Trophoblast cell (in vitro differentiated cells and primary cell): ENCODE data around the gene SIK3.

Experiments
- DNase-seq, 2 donors: peaks; one replicate each; pipeline ENCODE4 v3.0.0-alpha.2; 2016
- H2AFZ ChIP-seq: 2 replicates; pipeline ENCODE4 v1.6.1; 2013; ENCODE audit warnings: low read length, moderate library complexity, mild to moderate bottlenecking; ENCODE audit not compliant: insufficient read depth, poor library complexity
- H2AK5ac ChIP-seq: 2 replicates; pipeline ENCODE4 v1.6.1; 2013; ENCODE audit warnings: mild to moderate bottlenecking, low read length
- H2BK120ac ChIP-seq: 2 replicates; pipeline ENCODE4 v1.6.1; 2013; ENCODE audit warnings: low read length, mild to moderate bottlenecking, moderate library complexity; ENCODE audit not compliant: insufficient read depth, poor library complexity
- H2BK12ac ChIP-seq: 2 replicates; pipeline ENCODE4 v1.6.1; 2013; ENCODE audit warnings: mild to moderate bottlenecking, low read length, moderate library complexity
- H2BK5ac ChIP-seq: 2 replicates; pipeline ENCODE4 v1.6.1; 2013; ENCODE audit warnings: low read length, low read depth, moderate library complexity, mild to moderate bottlenecking; ENCODE audit not compliant: poor library complexity
- H3K14ac ChIP-seq: 2 replicates; pipeline ENCODE4 v1.6.1; 2013; ENCODE audit warnings: mild to moderate bottlenecking, low read length
- H3K18ac ChIP-seq: 2 replicates; pipeline ENCODE4 v1.6.1; 2013; ENCODE audit warnings: mild to moderate bottlenecking, low read length
- H3K23ac ChIP-seq: 2 replicates; pipeline ENCODE4 v1.6.1; 2013; ENCODE audit warnings: low read length
- H3K27ac ChIP-seq: 2 replicates; pipeline ENCODE4 v1.5.1; 2013; ENCODE audit warnings: low read depth, mild to moderate bottlenecking, inconsistent platforms, low read length, moderate library complexity
- H3K27me3 ChIP-seq: 2 replicates; pipeline ENCODE4 v1.6.1; 2013; ENCODE audit warnings: inconsistent platforms, mild to moderate bottlenecking, low read length, moderate library complexity; ENCODE audit not compliant: insufficient read depth
- H3K36me3 ChIP-seq, 2 experiments: 1 replicate in 1 of 2; 2 replicates in 1 of 2; pipeline ENCODE4 v1.6.1; 2013; ENCODE audit warnings: low read length in 2 of 2, mild to moderate bottlenecking in 2 of 2, moderate library complexity in 1 of 2; ENCODE audit not compliant: insufficient read depth in 2 of 2, control insufficient read depth in 1 of 2
- H3K4ac ChIP-seq: 2 replicates; pipeline ENCODE4 v1.6.1; 2013; ENCODE audit warnings: low read depth, mild to moderate bottlenecking, low read length, moderate library complexity
- H3K4me1 ChIP-seq, 2 experiments: 1 replicate in 1 of 2; 2 replicates in 1 of 2; pipeline ENCODE4 v1.6.1; 2013; ENCODE audit warnings: low read length in 2 of 2, mild to moderate bottlenecking in 2 of 2, moderate library complexity in 1 of 2; ENCODE audit not compliant: insufficient read depth in 2 of 2, control insufficient read depth in 1 of 2
- H3K4me2 ChIP-seq: 2 replicates; pipeline ENCODE4 v1.6.1; 2013; ENCODE audit warnings: inconsistent platforms, mild to moderate bottlenecking, low read length, moderate library complexity
- H3K4me3 ChIP-seq: 2 replicates; pipeline ENCODE4 v1.5.1; 2013; ENCODE audit warnings: mild to moderate bottlenecking, low read depth, low read length, inconsistent platforms
- H3K79me1 ChIP-seq: one replicate; pipeline ENCODE4 v1.6.1; 2013; ENCODE audit warnings: low read length
- H3K79me2 ChIP-seq: 2 replicates; pipeline ENCODE4 v1.6.1; 2013; ENCODE audit warnings: low read length, mild to moderate bottlenecking; ENCODE audit not compliant: control insufficient read depth, insufficient read depth, poor library complexity
- H3K9ac ChIP-seq: 2 replicates; pipeline ENCODE4 v1.6.1; 2013; ENCODE audit warnings: mild to moderate bottlenecking, low read length
- H3K9me3 ChIP-seq: 2 replicates; pipeline ENCODE4 v1.6.1; 2013; ENCODE audit warnings: low read depth, mild to moderate bottlenecking, control low read depth, inconsistent platforms, low read length; ENCODE audit not compliant: insufficient read depth
- H4K12ac ChIP-seq: 2 replicates; pipeline ENCODE4 v1.6.1; 2013; ENCODE audit warnings: low read depth, mild to moderate bottlenecking, low read length, moderate library complexity
- H4K8ac ChIP-seq: 2 replicates; pipeline ENCODE4 v1.6.1; 2013; ENCODE audit warnings: low read depth, mild to moderate bottlenecking, low read length, moderate library complexity
- H4K91ac ChIP-seq: one replicate; pipeline ENCODE4 v1.6.1; 2013; ENCODE audit warnings: low read depth, mild to moderate bottlenecking, low read length, moderate library complexity
- WGBS: extraction: QIAGEN DNeasy Blood & Tissue Kit; methylation state at CpG from one replicate; pipeline ENCODE4 v1.1.7; 2013; ENCODE audit warnings: missing lambda C conversion rate; ENCODE audit not compliant: insufficient read length, insufficient coverage; ENCODE audit errors: extremely low coverage; 5-methylcytosine and 5-hydroxymethylcytosine counted together

Gene SIK3

GRCh38 chr11:116812109-116812508 lies 286.1 kb downstream of the SIK3 start:
- no peak overlapping the region for H4K91ac ChIP-seq
- H3K27ac ChIP-seq: no peak overlapping the region
- no peak overlapping the region for H3K9ac ChIP-seq
- H3K4me1 ChIP-seq: no peaks in the 10 kb centered on the region
- H3K23ac ChIP-seq: no peak overlapping the region
- no peak overlapping the region for H2AK5ac ChIP-seq
- peaks cover 2% of the 10 kb centered on the region for H3K9me3 ChIP-seq
- H4K12ac ChIP-seq: no peak overlapping the region
- no peak overlapping the region for H3K4me3 ChIP-seq
- H3K18ac ChIP-seq: no peak overlapping the region
- no peak overlapping the region for H2AFZ ChIP-seq
- no peak for DNase-seq
- no peak overlapping the region for H4K8ac ChIP-seq
- no peaks in the 10 kb centered on the region for H3K27me3 ChIP-seq
- no peak overlapping the region for H2BK120ac ChIP-seq
- WGBS: no CpG with 5 or more reads among the region's 4 CpGs
- no peak overlapping the region for H3K14ac ChIP-seq
- no peaks in the 10 kb centered on the region for H3K79me2 ChIP-seq
- no peaks in the 10 kb centered on the region for H3K36me3 ChIP-seq
- no peak overlapping the region for H3K4ac ChIP-seq
- H2BK5ac ChIP-seq: no peak overlapping the region
- H3K4me2 ChIP-seq: no peak overlapping the region
- no peak overlapping the region for H2BK12ac ChIP-seq
- no peaks in the 10 kb centered on the region for H3K79me1 ChIP-seq

DNA sequence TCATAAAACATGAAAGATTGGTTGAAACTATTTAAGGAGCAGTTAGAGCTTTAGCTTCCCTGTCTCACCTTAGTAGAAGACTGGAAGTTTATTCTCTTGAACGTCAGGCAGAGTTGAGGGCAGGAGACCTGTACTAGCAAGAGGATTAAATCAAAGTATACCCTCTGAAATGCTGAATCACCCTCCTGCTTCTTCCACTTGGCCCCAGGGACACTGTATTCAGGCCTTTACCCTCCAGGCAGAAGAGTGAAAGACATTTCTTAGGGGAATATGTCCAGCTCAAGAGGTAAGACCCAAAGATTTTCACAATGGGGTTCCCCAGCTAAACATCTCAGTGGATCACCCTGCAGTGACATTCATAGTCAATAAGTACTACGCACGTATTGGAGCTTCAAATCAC lies 287.0 kb downstream of the SIK3 start:
- H3K4ac ChIP-seq: no peak overlapping the region
- H2BK120ac ChIP-seq: no peak overlapping the region
- H4K91ac ChIP-seq: no peak overlapping the region
- no peak overlapping the region for H3K18ac ChIP-seq
- H3K23ac ChIP-seq: no peak overlapping the region
- H3K36me3 ChIP-seq: no peaks in the 10 kb centered on the region
- no peak overlapping the region for H2BK12ac ChIP-seq
- H3K79me1 ChIP-seq: no peaks in the 10 kb centered on the region
- DNase-seq: peak in 1 of 2 donors; percentile 61
- no peak overlapping the region for H3K27ac ChIP-seq
- no peak overlapping the region for H2BK5ac ChIP-seq
- peaks cover 2% of the 10 kb centered on the region for H3K9me3 ChIP-seq
- H3K14ac ChIP-seq: no peak overlapping the region
- no peaks in the 10 kb centered on the region for H3K79me2 ChIP-seq
- no peak overlapping the region for H2AFZ ChIP-seq
- H3K9ac ChIP-seq: no peak overlapping the region
- H3K4me1 ChIP-seq: no peaks in the 10 kb centered on the region
- H3K4me2 ChIP-seq: no peak overlapping the region
- H3K27me3 ChIP-seq: no peaks in the 10 kb centered on the region
- no CpG with 5 or more reads among the region's 3 CpGs for WGBS
- no peak overlapping the region for H4K8ac ChIP-seq
- no peak overlapping the region for H4K12ac ChIP-seq
- H3K4me3 ChIP-seq: no peak overlapping the region
- no peak overlapping the region for H2AK5ac ChIP-seq

- Histone ChIP-seq H3K4me2 (no peak overlapping the region), H3K79me2 (no peaks in the 10 kb centered on the region), H3K14ac (no peak overlapping the region), H3K18ac (no peak overlapping the region), H4K12ac (no peak overlapping the region), H3K4me3 (no peak overlapping the region), H3K79me1 (no peaks in the 10 kb centered on the region), H3K9ac (no peak overlapping the region), H4K8ac (no peak overlapping the region), H3K4me1 (no peaks in the 10 kb centered on the region), H3K4ac (no peak overlapping the region), H3K9me3 (peaks cover 2% of the 10 kb centered on the region), H4K91ac (peak overlapping the region; percentile 22), H3K27ac (no peak overlapping the region), H3K36me3 (no peaks in the 10 kb centered on the region), H3K27me3 (no peaks in the 10 kb centered on the region), H2BK12ac (no peak overlapping the region), H2AFZ (no peak overlapping the region), H3K23ac (no peak overlapping the region), H2AK5ac (no peak overlapping the region), H2BK120ac (no peak overlapping the region), H2BK5ac (no peak overlapping the region)
- peak; percentile 76 to 94 for DNase-seq
- no CpG with 5 or more reads among the region's 14 CpGs for WGBS
Measured at GRCh38 chr11:116808262-116809175, 289.7 kb downstream of the SIK3 start.

DNA sequence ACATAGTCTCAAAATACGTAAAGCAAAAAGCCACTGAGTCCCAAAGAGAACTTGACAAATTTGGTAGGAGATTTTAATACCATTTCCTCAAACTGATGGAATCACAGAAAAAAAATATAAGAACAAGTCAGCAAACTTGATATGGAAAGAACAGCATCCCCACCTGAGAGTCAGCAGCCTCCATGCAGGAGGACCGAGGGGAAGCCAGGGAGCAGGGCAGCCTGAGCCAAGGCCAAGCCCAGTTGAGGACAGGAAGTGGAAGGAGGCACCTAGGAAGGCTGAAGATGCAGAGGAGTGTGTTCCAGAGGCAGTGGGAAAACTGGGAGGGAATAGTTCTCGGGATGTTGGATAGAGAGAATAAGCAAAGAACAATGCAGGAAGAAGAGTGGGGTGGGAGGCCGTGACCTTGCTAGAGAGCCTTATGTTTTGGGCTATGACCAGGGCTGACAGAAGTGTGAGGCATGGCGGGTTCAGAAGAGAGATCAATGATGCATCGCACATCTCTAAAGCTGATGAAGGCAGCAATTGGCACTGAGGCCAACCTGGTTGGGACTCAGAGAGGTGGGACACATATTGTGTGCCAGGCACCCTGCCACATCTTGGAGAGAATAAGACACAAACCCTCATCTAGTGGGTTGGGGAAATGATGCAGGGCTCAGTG lies 290.5 kb downstream of the SIK3 start:
- Histone ChIP-seq H3K79me2 (no peaks in the 10 kb centered on the region), H4K12ac (no peak overlapping the region), H2BK12ac (no peak overlapping the region), H3K27me3 (no peaks in the 10 kb centered on the region), H3K9me3 (peaks cover 2% of the 10 kb centered on the region), H3K4me2 (no peak overlapping the region), H3K4ac (no peak overlapping the region), H3K4me3 (peak overlapping the region; percentile 58), H2BK120ac (no peak overlapping the region), H3K79me1 (no peaks in the 10 kb centered on the region), H3K27ac (no peak overlapping the region), H3K9ac (no peak overlapping the region), H4K8ac (no peak overlapping the region), H3K23ac (no peak overlapping the region), H2AK5ac (no peak overlapping the region), H3K14ac (no peak overlapping the region), H3K18ac (no peak overlapping the region), H3K36me3 (no peaks in the 10 kb centered on the region), H3K4me1 (no peaks in the 10 kb centered on the region), H2BK5ac (no peak overlapping the region), H4K91ac (no peak overlapping the region), H2AFZ (no peak overlapping the region)
- DNase-seq: no peak
- no CpG with 5 or more reads among the region's 6 CpGs for WGBS
